Measurements from ENCODE around the gene DLX1.

- no peak for TF ChIP-seq ZNF704 (tag by site-specific recombination; IDR thresholded peaks at IDR 0.05)
- peak; percentile 74; the same call in 1 of the 2 replicates for TF ChIP-seq ZNF140 (tag by site-specific recombination; IDR thresholded peaks at IDR 0.05)
- TF ChIP-seq, protein P1, sequence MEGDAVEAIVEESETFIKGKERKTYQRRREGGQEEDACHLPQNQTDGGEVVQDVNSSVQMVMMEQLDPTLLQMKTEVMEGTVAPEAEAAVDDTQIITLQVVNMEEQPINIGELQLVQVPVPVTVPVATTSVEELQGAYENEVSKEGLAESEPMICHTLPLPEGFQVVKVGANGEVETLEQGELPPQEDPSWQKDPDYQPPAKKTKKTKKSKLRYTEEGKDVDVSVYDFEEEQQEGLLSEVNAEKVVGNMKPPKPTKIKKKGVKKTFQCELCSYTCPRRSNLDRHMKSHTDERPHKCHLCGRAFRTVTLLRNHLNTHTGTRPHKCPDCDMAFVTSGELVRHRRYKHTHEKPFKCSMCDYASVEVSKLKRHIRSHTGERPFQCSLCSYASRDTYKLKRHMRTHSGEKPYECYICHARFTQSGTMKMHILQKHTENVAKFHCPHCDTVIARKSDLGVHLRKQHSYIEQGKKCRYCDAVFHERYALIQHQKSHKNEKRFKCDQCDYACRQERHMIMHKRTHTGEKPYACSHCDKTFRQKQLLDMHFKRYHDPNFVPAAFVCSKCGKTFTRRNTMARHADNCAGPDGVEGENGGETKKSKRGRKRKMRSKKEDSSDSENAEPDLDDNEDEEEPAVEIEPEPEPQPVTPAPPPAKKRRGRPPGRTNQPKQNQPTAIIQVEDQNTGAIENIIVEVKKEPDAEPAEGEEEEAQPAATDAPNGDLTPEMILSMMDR (tag by site-specific recombination; IDR thresholded peaks at IDR 0.05) = no peak
- no peak for TF ChIP-seq KLF16 (tag by site-specific recombination; IDR thresholded peaks at IDR 0.05)
- no peak for TF ChIP-seq TCF7L2 (IDR thresholded peaks at IDR 0.05; ENCODE audit: borderline replicate concordance, low read depth, low read length)
- TF ChIP-seq ZBTB7A (tag by site-specific recombination; IDR thresholded peaks at IDR 0.05; ENCODE audit: low read depth) = no peak
- no peak for TF ChIP-seq ZBTB20 (tag by site-specific recombination; IDR thresholded peaks at IDR 0.05)
- no peak for TF ChIP-seq HOXC10 (CRISPR knock-in tag; IDR thresholded peaks at IDR 0.05)
- TF ChIP-seq ZNF202 (tag by site-specific recombination; IDR thresholded peaks at IDR 0.05; ENCODE audit: borderline replicate concordance) = no peak
- no peak for TF ChIP-seq ZNF670 (tag by site-specific recombination; IDR thresholded peaks at IDR 0.05; ENCODE audit: low read depth)
- TF ChIP-seq ZNF76 (tag by site-specific recombination; IDR thresholded peaks at IDR 0.05; ENCODE audit: borderline replicate concordance, low read depth) = no peak
These were observed 24.9 kb downstream of the DLX1 start for GRCh38 chr2:172109988-172110811.
